Neuronal stem cell (in vitro differentiated cells): ENCODE measurements around the gene USP6.
"Not testable (repeated sequence)": the region's sequence is repeated elsewhere in the genome, so short reads cannot be mapped to it uniquely, and the experiment has no call there.

Source experiments
- DNase-seq: peaks from one replicate; pipeline ENCODE4 v3.0.0-alpha.2; 2013; ENCODE audit warnings: low spot score
- H2AFZ ChIP-seq: one replicate; pipeline ENCODE4 v1.6.1; 2013; ENCODE audit warnings: mild to moderate bottlenecking, low read length, inconsistent platforms
- H2AK5ac ChIP-seq: 2 replicates; pipeline ENCODE4 v1.6.1; 2013; ENCODE audit warnings: low read depth, mild to moderate bottlenecking, inconsistent platforms, low read length, moderate library complexity, mixed read lengths
- H2BK120ac ChIP-seq: 2 replicates; pipeline ENCODE4 v1.6.1; 2013; ENCODE audit warnings: low read depth, mild to moderate bottlenecking, inconsistent platforms, low read length, moderate library complexity, mixed read lengths
- H2BK12ac ChIP-seq: one replicate; pipeline ENCODE4 v1.6.1; 2013; ENCODE audit warnings: low read length, inconsistent platforms
- H2BK15ac ChIP-seq: 2 replicates; pipeline ENCODE4 v1.6.1; 2013; ENCODE audit warnings: mild to moderate bottlenecking, low read length, inconsistent platforms, mixed read lengths
- H2BK5ac ChIP-seq: one replicate; pipeline ENCODE4 v1.6.1; 2013; ENCODE audit warnings: inconsistent platforms, mild to moderate bottlenecking, low read length, moderate library complexity
- H3K14ac ChIP-seq: one replicate; pipeline ENCODE4 v1.6.1; 2013; ENCODE audit warnings: low read length, inconsistent platforms
- H3K18ac ChIP-seq: 2 replicates; pipeline ENCODE4 v1.6.1; 2013; ENCODE audit warnings: low read length, inconsistent platforms
- H3K23ac ChIP-seq: 2 replicates; pipeline ENCODE4 v1.6.1; 2013; ENCODE audit warnings: low read depth, mild to moderate bottlenecking, mixed read lengths, low read length, inconsistent platforms; ENCODE audit not compliant: poor library complexity
- H3K27ac ChIP-seq: replicated peaks from 3 replicates; pipeline ENCODE4 v1.5.1; 2013; ENCODE audit warnings: low read length, inconsistent platforms
- H3K27me3 ChIP-seq, 3 experiments: 2 replicates each; pipeline ENCODE4 v1.6.1; 2013; ENCODE audit warnings: low read length in 3 of 3, mild to moderate bottlenecking in 2 of 3, inconsistent platforms in 1 of 3, low read depth in 1 of 3, mixed read lengths in 1 of 3, moderate library complexity in 1 of 3; ENCODE audit not compliant: control insufficient read depth in 3 of 3, insufficient read depth in 3 of 3
- H3K36me3 ChIP-seq, 2 donors: replicated peaks in 1 of 2; 2 replicates each; pipeline ENCODE4 v1.6.1; 2013; ENCODE audit warnings: low read length in 2 of 2; ENCODE audit not compliant: control insufficient read depth in 2 of 2, insufficient read depth in 2 of 2
- H3K4ac ChIP-seq: 2 replicates; pipeline ENCODE4 v1.6.1; 2013; ENCODE audit warnings: inconsistent platforms, mild to moderate bottlenecking, low read length, moderate library complexity
- H3K4me1 ChIP-seq, 2 donors: 1 replicate in 1 of 2; 2 replicates in 1 of 2; pipeline ENCODE4 v1.6.1; 2013; ENCODE audit warnings: low read length in 2 of 2, low read depth in 1 of 2; ENCODE audit not compliant: control insufficient read depth in 2 of 2, insufficient read depth in 1 of 2
- H3K4me2 ChIP-seq: one replicate; pipeline ENCODE4 v1.6.1; 2013; ENCODE audit warnings: mild to moderate bottlenecking, low read length, inconsistent platforms; ENCODE audit not compliant: insufficient read depth, poor library complexity, severe bottlenecking
- H3K4me3 ChIP-seq, 2 donors: 2 replicates each; pipeline ENCODE4 v1.5.1; 2013; ENCODE audit warnings: low read length in 2 of 2, mild to moderate bottlenecking in 2 of 2, inconsistent platforms in 1 of 2, moderate library complexity in 1 of 2
- H3K79me1 ChIP-seq: one replicate; pipeline ENCODE4 v1.6.1; 2013; ENCODE audit warnings: low read depth, mild to moderate bottlenecking, inconsistent platforms, low read length, moderate library complexity
- H3K9ac ChIP-seq: one replicate; pipeline ENCODE4 v1.6.1; 2013; ENCODE audit warnings: mild to moderate bottlenecking, low read depth, low read length, inconsistent platforms; ENCODE audit not compliant: poor library complexity
- H3K9me3 ChIP-seq, 2 donors: replicated peaks in 1 of 2; 2 replicates each; pipeline versions ENCODE3 to v1.6.1; 2013; ENCODE audit warnings: low read length in 2 of 2, mild to moderate bottlenecking in 2 of 2, inconsistent platforms in 1 of 2, low read depth in 1 of 2, mixed read lengths in 1 of 2, moderate library complexity in 1 of 2; ENCODE audit not compliant: control insufficient read depth in 2 of 2, insufficient read depth in 1 of 2
- H4K8ac ChIP-seq: one replicate; pipeline ENCODE4 v1.6.1; 2013; ENCODE audit warnings: low read depth, mild to moderate bottlenecking, inconsistent platforms, low read length, moderate library complexity
- H4K91ac ChIP-seq: one replicate; pipeline ENCODE4 v1.6.1; 2013; ENCODE audit warnings: low read length, low read depth, mild to moderate bottlenecking, inconsistent platforms; ENCODE audit not compliant: poor library complexity
- WGBS, 2 donors: extraction: QIAGEN DNeasy Blood & Tissue Kit; methylation state at CpG; one replicate each; pipeline ENCODE4 v1.1.7; 2013; ENCODE audit warnings: missing lambda C conversion rate in 2 of 2, mixed read lengths in 1 of 2; ENCODE audit not compliant: insufficient read length in 2 of 2, insufficient replicate concordance in 1 of 2; ENCODE audit errors: extremely low coverage in 2 of 2; 5-methylcytosine and 5-hydroxymethylcytosine counted together

USP6 gene

DNA sequence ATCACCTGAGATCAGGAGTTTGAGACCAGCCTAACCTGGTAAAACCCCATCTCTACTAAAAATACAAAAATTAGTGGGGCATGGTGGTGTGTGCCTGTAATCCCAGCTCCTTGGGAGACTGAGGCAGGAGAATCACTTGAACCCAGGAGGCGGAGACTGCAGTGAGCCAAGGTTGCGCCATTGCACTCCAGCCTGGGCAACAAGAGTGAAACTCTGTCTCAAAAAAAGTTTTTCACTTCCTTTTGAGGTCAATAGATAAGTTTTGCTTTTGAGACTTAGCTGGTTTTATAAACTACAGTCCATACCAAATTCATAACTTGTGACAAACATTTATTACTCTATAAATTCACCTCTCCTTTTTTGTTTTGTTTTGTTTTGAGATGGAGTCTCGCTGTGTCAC is 46.0 kb downstream of the USP6 start:
- not testable (repeated sequence) for H3K14ac ChIP-seq, H3K4me1 ChIP-seq, H3K4ac ChIP-seq, H3K4me3 ChIP-seq, H2BK15ac ChIP-seq, H3K27ac ChIP-seq, H3K9me3 ChIP-seq, H3K9ac ChIP-seq, H3K23ac ChIP-seq, H3K36me3 ChIP-seq, H2BK12ac ChIP-seq, H3K79me1 ChIP-seq, H2BK5ac ChIP-seq, H3K18ac ChIP-seq, H2AK5ac ChIP-seq, DNase-seq, H3K4me2 ChIP-seq, H2AFZ ChIP-seq, H4K8ac ChIP-seq, H2BK120ac ChIP-seq, H3K27me3 ChIP-seq, H4K91ac ChIP-seq
- WGBS, 2 donors: no CpG with 5 or more reads among the region's 3 CpGs

- H3K9me3 ChIP-seq: no peaks in the 10 kb centered on the region
- H3K4me1 ChIP-seq: no peaks in the 10 kb centered on the region
- no peak overlapping the region for H3K4me2 ChIP-seq
- no peak overlapping the region for H4K91ac ChIP-seq
- H3K27ac ChIP-seq: no peak overlapping the region
- H3K36me3 ChIP-seq: no peaks in the 10 kb centered on the region
- no peak overlapping the region for H2BK120ac ChIP-seq
- no peak overlapping the region for H4K8ac ChIP-seq
- no peak overlapping the region for H2AK5ac ChIP-seq
- H2BK5ac ChIP-seq: no peak overlapping the region
- H3K27me3 ChIP-seq: no peaks in the 10 kb centered on the region
- no CpG with 5 or more reads among the region's 6 CpGs for WGBS, 2 donors
- no peak overlapping the region for H3K4ac ChIP-seq
- H3K18ac ChIP-seq: no peak overlapping the region
- no peak overlapping the region for H2BK12ac ChIP-seq
- no peak overlapping the region for H3K14ac ChIP-seq
- no peak for DNase-seq
- H3K79me1 ChIP-seq: no peaks in the 10 kb centered on the region
- H3K4me3 ChIP-seq: no peak overlapping the region
- no peak overlapping the region for H3K23ac ChIP-seq
- no peak overlapping the region for H2BK15ac ChIP-seq
- no peak overlapping the region for H2AFZ ChIP-seq
- no peak overlapping the region for H3K9ac ChIP-seq
Measured at GRCh38 chr17:5164436-5164835, 48.6 kb downstream of the USP6 start.

DNA sequence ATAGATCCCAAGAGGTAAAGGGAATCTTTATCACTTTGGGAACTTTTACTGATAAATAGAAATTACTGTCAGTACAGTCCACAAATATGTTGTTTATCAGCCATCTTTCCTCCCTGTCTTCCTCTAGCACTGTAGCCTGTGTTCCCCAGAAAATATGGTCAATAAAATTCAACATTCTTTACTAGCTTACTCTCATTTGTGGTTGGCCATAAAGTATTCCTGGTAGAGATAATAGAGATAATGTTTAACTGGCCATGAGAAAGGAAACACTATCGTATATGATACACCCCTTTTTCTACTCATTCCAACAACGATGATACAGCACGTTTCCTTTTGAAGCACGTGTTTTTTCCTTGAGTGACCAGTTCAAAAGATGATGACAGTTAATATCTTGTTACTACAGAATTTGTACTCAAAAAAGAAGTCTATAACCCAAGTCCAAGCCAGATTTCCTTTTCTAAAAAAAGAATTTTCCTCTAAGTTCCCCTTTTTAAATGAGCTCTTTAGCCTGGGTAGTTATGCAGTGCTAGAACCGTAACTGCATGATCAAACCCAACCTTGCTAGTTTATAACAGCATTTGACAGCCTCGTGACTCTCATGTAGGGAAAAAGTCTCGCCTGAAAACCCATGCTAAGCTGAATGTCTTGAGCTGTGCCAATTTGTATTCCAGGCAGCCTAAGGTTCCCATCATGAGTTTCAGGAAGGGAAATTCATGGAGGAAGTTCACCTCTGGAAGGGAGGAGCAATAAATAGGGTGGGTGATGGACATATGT is 50.1 kb downstream of the USP6 start:
- no CpG with 5 or more reads among the region's 7 CpGs for WGBS, 2 donors

GRCh38 chr17:5175027-5175426 is 59.2 kb downstream of the USP6 start:
- DNase-seq, H3K27ac ChIP-seq, H4K91ac ChIP-seq, H2BK5ac ChIP-seq, H3K9ac ChIP-seq, H3K4ac ChIP-seq, H3K4me3 ChIP-seq, H3K4me2 ChIP-seq, H2BK15ac ChIP-seq, H3K27me3 ChIP-seq, H2AK5ac ChIP-seq, H2AFZ ChIP-seq, H3K23ac ChIP-seq, H2BK12ac ChIP-seq, H3K4me1 ChIP-seq, H3K14ac ChIP-seq, H4K8ac ChIP-seq, H2BK120ac ChIP-seq, H3K18ac ChIP-seq, H3K79me1 ChIP-seq: not testable (repeated sequence)
- WGBS, 2 donors: no CpG with 5 or more reads among the region's 7 CpGs
- peaks cover 9 to 41% of the 10 kb centered on the region in 2 donors for H3K36me3 ChIP-seq
- peaks cover 10 to 54% of the 10 kb centered on the region in 2 donors for H3K9me3 ChIP-seq

More for the DNA sequence above, 50.1 kb downstream of the USP6 start:
- not testable (repeated sequence) for H2BK12ac ChIP-seq, H2BK15ac ChIP-seq, H2BK5ac ChIP-seq, H3K18ac ChIP-seq, H4K91ac ChIP-seq, H3K9me3 ChIP-seq, H3K4me3 ChIP-seq, H3K27ac ChIP-seq, H2AK5ac ChIP-seq, H3K23ac ChIP-seq, H3K4me1 ChIP-seq, H3K14ac ChIP-seq, H3K4me2 ChIP-seq, H3K27me3 ChIP-seq, H3K36me3 ChIP-seq, H3K4ac ChIP-seq, DNase-seq, H2BK120ac ChIP-seq, H3K79me1 ChIP-seq, H2AFZ ChIP-seq, H3K9ac ChIP-seq
- peak overlapping the region; percentile 65 for H4K8ac ChIP-seq
